ENCODE data around the gene FRAT2. TPM values are rescaled to one million over a fixed set of nuclear protein-coding genes. Genes with fewer than 3 reads are reported as not detected.

FRAT2 gene
- total RNA-seq, 2 donors from 2014 or later: 43.0 to 45.3 TPM

DNA sequence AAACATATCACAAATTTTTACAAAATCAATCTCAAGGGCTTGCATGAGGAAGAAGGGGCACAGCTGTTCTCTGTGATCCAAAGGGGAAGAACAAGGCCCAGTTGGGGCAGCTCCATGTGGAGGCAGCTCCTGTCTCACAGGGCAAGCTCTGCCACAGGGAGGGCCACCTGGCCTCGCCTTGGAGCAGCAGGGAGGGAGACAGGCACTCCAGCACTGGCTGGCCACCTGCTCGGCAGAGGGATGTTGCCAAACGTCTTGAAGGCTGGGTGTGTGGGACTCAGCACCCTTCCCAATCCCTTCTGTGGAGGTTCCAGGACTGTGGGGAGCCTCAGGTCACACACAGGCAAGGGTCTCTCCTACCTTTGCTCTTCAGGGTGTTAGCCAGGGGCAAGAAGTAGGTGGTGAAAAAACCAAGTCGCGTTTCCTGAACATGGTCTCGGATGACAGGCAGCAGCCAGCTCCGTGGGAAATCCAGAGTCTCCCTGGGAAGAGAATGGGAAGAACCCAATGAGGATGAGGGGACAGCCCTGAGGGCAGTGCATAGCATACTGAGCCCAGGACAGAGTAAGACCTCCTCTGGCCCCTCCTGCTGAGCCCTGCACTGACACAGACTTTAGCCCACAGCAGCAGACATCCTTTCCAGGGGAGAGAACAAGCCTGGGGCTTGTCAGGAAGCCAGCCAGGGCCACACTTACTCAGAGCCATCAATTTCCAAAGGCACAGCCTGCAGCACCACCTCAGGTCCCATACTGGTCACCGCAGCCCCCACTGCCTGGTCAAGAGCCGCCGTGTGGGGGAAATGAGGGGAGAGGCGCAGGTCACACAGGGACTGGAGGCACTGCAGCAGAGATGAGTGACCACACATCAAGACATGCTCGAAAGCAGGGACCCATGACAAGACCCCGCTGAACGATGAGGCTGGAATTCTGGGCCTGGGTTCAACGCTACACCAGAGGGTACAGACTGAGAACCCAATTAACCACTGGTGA is 44.7 kb upstream of the FRAT2 start:
- no peak for DNase-seq (ENCODE audit: low spot score)

DNA sequence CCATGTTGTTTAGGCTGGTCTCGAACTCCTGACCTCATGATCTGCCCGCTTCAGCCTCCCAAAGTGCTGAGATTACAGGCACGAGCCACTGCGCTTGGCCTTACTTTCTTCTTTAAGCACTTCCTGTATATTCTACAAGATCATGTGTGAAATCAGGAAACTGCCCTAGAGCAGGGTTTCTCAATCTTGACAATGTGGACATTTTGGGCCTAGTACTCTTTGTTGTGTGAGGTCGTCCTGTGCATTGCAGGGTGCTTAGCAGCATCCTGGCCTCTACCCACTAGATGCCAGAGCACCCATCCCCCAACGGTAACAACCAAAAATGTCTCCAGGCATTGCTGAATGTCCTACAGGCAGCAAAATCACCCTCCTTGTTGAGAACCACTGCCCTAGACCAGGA is 41.9 kb upstream of the FRAT2 start:
- peaks cover 0 to 4% of the 10 kb centered on the region in 2 donors for H3K36me3 ChIP-seq
- H3K4me3 ChIP-seq: no peak overlapping the region
- TF ChIP-seq POLR2A (IDR thresholded peaks at IDR 0.05): no peak
- TF ChIP-seq POLR2AphosphoS5 (IDR thresholded peaks at IDR 0.05): no peak
- TF ChIP-seq, protein P1, sequence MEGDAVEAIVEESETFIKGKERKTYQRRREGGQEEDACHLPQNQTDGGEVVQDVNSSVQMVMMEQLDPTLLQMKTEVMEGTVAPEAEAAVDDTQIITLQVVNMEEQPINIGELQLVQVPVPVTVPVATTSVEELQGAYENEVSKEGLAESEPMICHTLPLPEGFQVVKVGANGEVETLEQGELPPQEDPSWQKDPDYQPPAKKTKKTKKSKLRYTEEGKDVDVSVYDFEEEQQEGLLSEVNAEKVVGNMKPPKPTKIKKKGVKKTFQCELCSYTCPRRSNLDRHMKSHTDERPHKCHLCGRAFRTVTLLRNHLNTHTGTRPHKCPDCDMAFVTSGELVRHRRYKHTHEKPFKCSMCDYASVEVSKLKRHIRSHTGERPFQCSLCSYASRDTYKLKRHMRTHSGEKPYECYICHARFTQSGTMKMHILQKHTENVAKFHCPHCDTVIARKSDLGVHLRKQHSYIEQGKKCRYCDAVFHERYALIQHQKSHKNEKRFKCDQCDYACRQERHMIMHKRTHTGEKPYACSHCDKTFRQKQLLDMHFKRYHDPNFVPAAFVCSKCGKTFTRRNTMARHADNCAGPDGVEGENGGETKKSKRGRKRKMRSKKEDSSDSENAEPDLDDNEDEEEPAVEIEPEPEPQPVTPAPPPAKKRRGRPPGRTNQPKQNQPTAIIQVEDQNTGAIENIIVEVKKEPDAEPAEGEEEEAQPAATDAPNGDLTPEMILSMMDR (IDR thresholded peaks at IDR 0.05): no peak
- H3K4me1 ChIP-seq (replicated peaks): no peaks in the 10 kb centered on the region
- DNase-seq (ENCODE audit: low spot score): no peak
- no peaks in the 10 kb centered on the region for H3K27me3 ChIP-seq (replicated peaks; ENCODE audit: insufficient read depth)
- 89% methylated on average over 6 of the region's 6 CpGs for WGBS
- no peak overlapping the region for H3K27ac ChIP-seq
- H3K9me3 ChIP-seq: no peaks in the 10 kb centered on the region
- intact Hi-C loops (cut with DNase I): no loop called here

More for the DNA sequence above, 44.7 kb upstream of the FRAT2 start:
- 90% methylated on average over 15 of the region's 15 CpGs for WGBS
- H3K9me3 ChIP-seq: no peaks in the 10 kb centered on the region
- H3K27ac ChIP-seq: no peak overlapping the region
- no peaks in the 10 kb centered on the region for H3K4me1 ChIP-seq (replicated peaks)
- intact Hi-C loops (cut with DNase I): no loop called here
- H3K36me3 ChIP-seq: no peaks in the 10 kb centered on the region
- TF ChIP-seq, protein P1 (IDR thresholded peaks at IDR 0.05): no peak
- H3K4me3 ChIP-seq: no peak overlapping the region
- no peaks in the 10 kb centered on the region for H3K27me3 ChIP-seq (replicated peaks; ENCODE audit: insufficient read depth)

DNA sequence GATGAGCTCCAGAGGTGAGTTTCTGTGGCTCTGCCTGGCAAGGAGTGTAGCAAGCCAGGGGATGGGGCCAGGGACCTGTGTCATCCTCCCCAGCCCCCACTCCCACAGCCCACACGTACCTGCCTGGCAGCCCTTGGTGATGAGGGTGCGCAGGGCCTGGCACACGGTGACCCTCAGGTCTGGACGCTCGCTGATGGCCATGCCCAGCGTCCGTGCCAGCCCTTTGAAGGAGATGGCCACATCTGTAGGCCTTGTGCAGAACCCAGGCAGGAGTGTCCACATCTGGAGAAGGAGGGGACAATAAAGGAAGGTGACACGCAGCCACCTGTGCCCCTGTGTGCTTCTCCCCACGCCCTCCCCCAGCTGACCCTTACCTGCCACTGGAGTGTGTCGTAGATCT is 38.9 kb upstream of the FRAT2 start:
- 95% methylated on average over 10 of the region's 10 CpGs for WGBS
- Histone ChIP-seq H3K9me3 (no peaks in the 10 kb centered on the region), H3K36me3 (peaks cover 5 to 12% of the 10 kb centered on the region in 2 donors), H3K4me1 (replicated peaks) (no peaks in the 10 kb centered on the region), H3K27me3 (replicated peaks; ENCODE audit: insufficient read depth) (no peaks in the 10 kb centered on the region), H3K27ac (no peak overlapping the region), H3K4me3 (no peak overlapping the region)
- TF ChIP-seq, protein P1 (IDR thresholded peaks at IDR 0.05): no peak
- no peak for TF ChIP-seq POLR2AphosphoS5 (IDR thresholded peaks at IDR 0.05)
- no peak for TF ChIP-seq POLR2A (IDR thresholded peaks at IDR 0.05)
- DNase-seq (ENCODE audit: low spot score): no peak
- intact Hi-C loops (cut with DNase I): no loop called here

DNA sequence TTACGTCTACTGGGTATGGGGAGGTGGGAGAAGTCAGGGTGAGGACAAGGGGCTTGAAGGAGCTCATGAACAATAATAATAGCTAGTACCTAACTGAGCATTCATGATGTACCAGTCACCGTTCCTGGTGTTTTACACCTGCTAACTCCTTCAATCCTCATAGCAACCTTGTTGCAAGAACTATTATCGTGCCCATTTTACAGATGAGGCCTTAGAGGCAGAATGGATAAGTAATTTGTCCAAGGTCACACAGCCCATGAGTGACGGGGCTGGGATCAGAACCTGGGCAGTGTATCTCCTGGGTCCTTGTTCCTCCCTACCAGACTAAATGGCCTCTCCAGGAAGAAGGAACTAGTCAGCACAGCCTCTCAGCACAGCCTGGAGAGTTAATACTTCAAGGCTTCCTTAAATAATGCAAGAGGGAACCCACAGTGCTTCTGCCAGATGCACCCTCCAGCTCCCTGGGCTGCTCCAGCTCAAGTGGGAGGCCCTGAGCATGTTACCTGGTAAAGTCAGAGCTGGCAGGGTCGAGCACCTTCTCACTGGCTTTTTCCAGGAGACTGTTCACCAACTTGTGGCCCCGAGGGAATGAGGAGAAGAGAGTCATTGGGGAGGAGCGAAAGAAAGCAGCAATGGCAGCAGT is 37.8 kb upstream of the FRAT2 start:
- no peak for DNase-seq (ENCODE audit: low spot score)
- no peaks in the 10 kb centered on the region for H3K9me3 ChIP-seq
- no peaks in the 10 kb centered on the region for H3K27me3 ChIP-seq (replicated peaks; ENCODE audit: insufficient read depth)
- H3K27ac ChIP-seq: no peak overlapping the region
- TF ChIP-seq, protein P1 (IDR thresholded peaks at IDR 0.05): no peak
- TF ChIP-seq POLR2A (IDR thresholded peaks at IDR 0.05): no peak
- TF ChIP-seq POLR2AphosphoS5 (IDR thresholded peaks at IDR 0.05): no peak
- 92% methylated on average over 7 of the region's 7 CpGs for WGBS
- intact Hi-C loops (cut with DNase I): no loop called here
- peaks cover 5 to 12% of the 10 kb centered on the region in 2 donors for H3K36me3 ChIP-seq
- H3K4me1 ChIP-seq (replicated peaks): no peaks in the 10 kb centered on the region
- H3K4me3 ChIP-seq: no peak overlapping the region

Measured in prostate gland (tissue), 2 donors.